Upper lobe of left lung (tissue), 4 donors: ENCODE measurements around the gene OTUD7B.

Source experiments
- CTCF ChIP-seq, 6 experiments: fragments of 450-650 bp in 4 of 6; fragments of 200-600 bp in 2 of 6; sonication (generic) in 2 of 6; IDR thresholded peaks; one replicate each; pipeline ENCODE4 v1.5.1; 2016 to 2019; ENCODE audit warnings: antibody characterized with exemption in 6 of 6
- EP300 ChIP-seq, 4 donors: sonication (generic); formaldehyde crosslinking; IDR thresholded peaks; one replicate each; pipeline ENCODE4 v1.5.1; 2017; ENCODE audit warnings: antibody characterized with exemption in 4 of 4, control low read depth in 2 of 4
- POLR2A ChIP-seq, 4 donors: fragments of 450-650 bp; IDR thresholded peaks; one replicate each; pipeline ENCODE4 v1.5.1; 2016 to 2017; ENCODE audit warnings: antibody characterized with exemption in 4 of 4, mild to moderate bottlenecking in 2 of 4
- POLR2AphosphoS5 ChIP-seq, 2 donors: sonication (generic); formaldehyde crosslinking; IDR thresholded peaks; one replicate each; pipeline ENCODE4 v1.5.1; 2017; ENCODE audit warnings: antibody characterized with exemption in 2 of 2

- no peak for TF ChIP-seq POLR2AphosphoS5 (IDR thresholded peaks at IDR 0.05)
- TF ChIP-seq CTCF (IDR thresholded peaks at IDR 0.05): no peak
- no peak for TF ChIP-seq POLR2A (IDR thresholded peaks at IDR 0.05)
- no peak for TF ChIP-seq EP300 (IDR thresholded peaks at IDR 0.05)
Measured at GRCh38 chr1:149925345-149925744, 85.2 kb downstream of the OTUD7B start.
